ENCODE measurements around the gene IL4R. TPM values are rescaled to one million over a fixed set of nuclear protein-coding genes. Genes with fewer than 3 reads are reported as not detected.

Gene IL4R
- total and polyA plus RNA-seq, 2 of the 13 experiments (the other 11 are each of a cell fraction or from before 2014, with no cell fraction given), result 15.9 to 49.6 TPM

DNA sequence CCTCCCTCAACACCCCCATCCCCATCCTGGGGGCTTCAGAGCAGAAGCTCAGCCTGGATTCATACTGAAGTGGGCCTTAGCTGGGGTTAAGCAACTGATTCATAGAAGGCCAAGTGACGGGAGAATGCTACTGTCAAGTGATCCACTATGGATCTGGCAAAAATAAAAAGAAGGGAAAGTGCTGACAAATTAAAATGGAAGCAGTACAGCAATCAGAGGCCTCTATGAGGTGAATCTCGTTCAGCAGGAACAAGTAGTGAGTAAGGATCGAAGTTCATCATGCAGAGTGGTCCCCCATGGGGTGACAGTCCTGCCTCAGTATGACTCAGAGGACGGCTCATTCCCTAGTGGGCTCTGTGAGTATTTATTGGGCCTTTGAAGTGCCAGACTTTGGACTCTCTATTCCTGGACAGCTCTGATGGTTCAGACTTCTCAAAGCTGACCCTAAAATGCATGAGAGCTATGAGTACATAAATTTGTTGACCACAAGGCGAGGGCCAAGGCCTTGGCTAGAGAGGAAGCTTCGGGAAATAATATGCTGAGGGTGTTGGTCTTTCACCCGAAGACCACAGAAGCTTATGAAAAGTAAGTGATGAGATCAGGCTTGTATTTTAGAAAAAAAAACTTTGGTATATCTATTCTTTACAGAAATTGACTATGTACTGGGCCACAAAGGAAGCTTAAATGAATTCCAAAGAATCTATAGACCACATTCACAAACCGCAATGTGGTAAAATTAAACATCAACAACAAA lies 39.9 kb upstream of the IL4R start (continued):
- peak; percentile 86; the same call in 1 of the 2 replicates for TF ChIP-seq YEATS2 (CRISPR knock-in tag; IDR thresholded peaks at IDR 0.05; ENCODE audit: borderline replicate concordance)
- no peak for TF ChIP-seq ZSCAN29 (CRISPR knock-in tag; conservative IDR thresholded peaks at IDR 0.05)
- peak; percentile 23 for TF ChIP-seq HMGXB3 (CRISPR knock-in tag; IDR thresholded peaks at IDR 0.05; ENCODE audit: borderline replicate concordance)
- peak; percentile 71; the same call in 1 of the 2 replicates for TF ChIP-seq ONECUT2 (CRISPR knock-in tag; IDR thresholded peaks at IDR 0.05)
- TF ChIP-seq, protein P1, sequence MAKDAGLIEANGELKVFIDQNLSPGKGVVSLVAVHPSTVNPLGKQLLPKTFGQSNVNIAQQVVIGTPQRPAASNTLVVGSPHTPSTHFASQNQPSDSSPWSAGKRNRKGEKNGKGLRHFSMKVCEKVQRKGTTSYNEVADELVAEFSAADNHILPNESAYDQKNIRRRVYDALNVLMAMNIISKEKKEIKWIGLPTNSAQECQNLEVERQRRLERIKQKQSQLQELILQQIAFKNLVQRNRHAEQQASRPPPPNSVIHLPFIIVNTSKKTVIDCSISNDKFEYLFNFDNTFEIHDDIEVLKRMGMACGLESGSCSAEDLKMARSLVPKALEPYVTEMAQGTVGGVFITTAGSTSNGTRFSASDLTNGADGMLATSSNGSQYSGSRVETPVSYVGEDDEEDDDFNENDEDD (CRISPR knock-in tag; IDR thresholded peaks at IDR 0.05; ENCODE audit: borderline replicate concordance), result peak; percentile 75; the same call in 1 of the 2 replicates
- TF ChIP-seq ZNF878 (CRISPR knock-in tag; IDR thresholded peaks at IDR 0.05), result peak; percentile 95
- peak; percentile 99 for TF ChIP-seq RARA (CRISPR knock-in tag; IDR thresholded peaks at IDR 0.05)
- no peak for TF ChIP-seq ZNF33B (CRISPR knock-in tag; IDR thresholded peaks at IDR 0.05)
- peak; percentile 87; the same call in 1 of the 2 replicates for TF ChIP-seq JUNB (CRISPR knock-in tag; IDR thresholded peaks at IDR 0.05; ENCODE audit: borderline replicate concordance)
- TF ChIP-seq PRDM10 (CRISPR knock-in tag; IDR thresholded peaks at IDR 0.05; ENCODE audit: low read depth), result peak; percentile 65; the same call in 1 of the 2 replicates
- TF ChIP-seq ZBTB7B (CRISPR knock-in tag; IDR thresholded peaks at IDR 0.05), result peak; percentile 100
- TF ChIP-seq HNRNPK (IDR thresholded peaks at IDR 0.05; ENCODE audit: low read depth, low read length, poor library complexity, severe bottlenecking), result no peak
- TF ChIP-seq GTF3A (CRISPR knock-in tag; conservative IDR thresholded peaks at IDR 0.05), result no peak
- TF ChIP-seq POLR2AphosphoS5 (IDR thresholded peaks at IDR 0.05; ENCODE audit: low read depth, low read length), result 0 out of 2 replicates have a peak, but pooled peaks have one; percentile 43
- peak; percentile 95 for TF ChIP-seq IRF2 (CRISPR knock-in tag; IDR thresholded peaks at IDR 0.05)
- TF ChIP-seq, protein P2, sequence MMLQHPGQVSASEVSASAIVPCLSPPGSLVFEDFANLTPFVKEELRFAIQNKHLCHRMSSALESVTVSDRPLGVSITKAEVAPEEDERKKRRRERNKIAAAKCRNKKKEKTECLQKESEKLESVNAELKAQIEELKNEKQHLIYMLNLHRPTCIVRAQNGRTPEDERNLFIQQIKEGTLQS (CRISPR knock-in tag; IDR thresholded peaks at IDR 0.05), result peak; percentile 96
- TF ChIP-seq ZNF816 (CRISPR knock-in tag; IDR thresholded peaks at IDR 0.05; ENCODE audit: borderline replicate concordance), result peak; percentile 89; the same call in 1 of the 2 replicates
- 0 out of 2 replicates have a peak, but pooled peaks have one; percentile 24 for TF ChIP-seq GZF1 (CRISPR knock-in tag; IDR thresholded peaks at IDR 0.05)
- peak; percentile 46; the same call in 1 of the 2 replicates for TF ChIP-seq ZNF160 (CRISPR knock-in tag; IDR thresholded peaks at IDR 0.05)
- TF ChIP-seq ZNF224 (CRISPR knock-in tag; IDR thresholded peaks at IDR 0.05), result no peak; the same call in 1 of the 2 replicates

Data from HepG2 (cell line).